H1 (cell line): ENCODE data around the gene CTTNBP2NL. TPM values are rescaled to one million over a fixed set of nuclear protein-coding genes. Genes with fewer than 3 reads are reported as not detected.

Experiments
- EP300 ChIP-seq, 2 experiments: IDR thresholded peaks; 1 replicate in 1 of 2; 2 replicates in 1 of 2; pipeline ENCODE4 v1.6.1; 2011 to 2012; ENCODE audit warnings: low read depth in 2 of 2, low read length in 2 of 2, mild to moderate bottlenecking in 2 of 2, borderline replicate concordance in 1 of 2, inconsistent platforms in 1 of 2, moderate library complexity in 1 of 2
- KDM4A ChIP-seq: IDR thresholded peaks from one replicate; pipeline ENCODE4 v1.7.1; 2012; ENCODE audit warnings: low read depth, mild to moderate bottlenecking, moderate library complexity, low read length, inconsistent platforms; ENCODE audit not compliant: severe bottlenecking
- POLR2A ChIP-seq, 2 experiments: IDR thresholded peaks; 1 replicate in 1 of 2; 2 replicates in 1 of 2; pipeline ENCODE4 v1.6.1; 2011; ENCODE audit warnings: low read depth in 2 of 2, low read length in 2 of 2, mild to moderate bottlenecking in 2 of 2; ENCODE audit errors: control extremely low read depth in 1 of 2
- SP4 ChIP-seq: IDR thresholded peaks from 2 replicates; pipeline ENCODE4 v1.6.1; 2012; ENCODE audit warnings: low read length, inconsistent platforms
- polyA plus RNA-seq, 7 experiments: library from polyadenylated mRNA; depleted of rRNA in 3 of 7; stranded (reverse) in 5 of 7; unstranded in 2 of 7; fragments of >200 nt in 5 of 7; fragments of 200-250 nt in 2 of 7; gene quantifications; 1 replicate in 5 of 7; 2 replicates in 1 of 7; 4 replicates in 1 of 7; pipeline versions ENCODE4 v1.2.1 to v1.2.3, GENCODE V29; 2011 to 2013; ENCODE audit warnings: missing spikeins in 2 of 7, mixed read lengths in 2 of 7
- total RNA-seq: library from RNA; stranded (reverse); fragmentation: NEBNext Ultra II Directional; extraction: Animal tissue kit (Norgen Biotek cat#: 25700); gene quantifications from 2 replicates; pipeline ENCODE4 v1.2.1, GENCODE V29; 2021

The CTTNBP2NL gene
- total and polyA plus RNA-seq, 2 of the 8 experiments (the other 6 are each of a cell fraction or from before 2014, with no cell fraction given) = 6.4 to 35.1 TPM

- no peak for TF ChIP-seq SP4
- no peak for TF ChIP-seq POLR2A (IDR thresholded peaks at IDR 0.05; ENCODE audit: control extremely low read depth in 1 of 2, low read depth in 2 of 2, low read length in 2 of 2)
- no peak for TF ChIP-seq EP300 (IDR thresholded peaks at IDR 0.05; ENCODE audit: borderline replicate concordance in 1 of 2, low read depth in 2 of 2, low read length in 2 of 2)
- no peak for TF ChIP-seq KDM4A
Observed at GRCh38 chr1:112464501-112464900, 68.5 kb downstream of the CTTNBP2NL start (continued).
